Naive thymus-derived CD4-positive, alpha-beta T cell (primary cell): ENCODE data around the gene PRKAG2. TPM values are rescaled to one million over a fixed set of nuclear protein-coding genes. Genes with fewer than 3 reads are reported as not detected.

Source experiments
- ATAC-seq: fragments of 150-1000 bp; cut with Tn5 transposase; 2 replicates; pipeline ENCODE4 v1.10.0; 2021; ENCODE audit warnings: mild to moderate bottlenecking, moderate library complexity
- CTCF ChIA-PET: fragments of 350-600 bp; sonication (Branson Sonifier 250); formaldehyde crosslinking; loops from one replicate; lab custom pipeline; 2021; ENCODE audit warnings: antibody characterized with exemption; lab: Charles Lee
- POLR2A ChIA-PET: fragments of 350-600 bp; sonication (Branson Sonifier 250); formaldehyde crosslinking; loops from one replicate; lab custom pipeline; 2021; ENCODE audit warnings: antibody characterized with exemption, inconsistent platforms; lab: Charles Lee
- DNase-seq, 9 donors: peaks; one replicate each; pipeline versions ENCODE4 v3.0.0 to v3.0.0-alpha.2; 2020 to 2022; ENCODE audit warnings: mixed read lengths in 1 of 9
- H3K27ac ChIP-seq: one replicate; pipeline ENCODE4 v1.7.0; 2013; ENCODE audit warnings: mild to moderate bottlenecking, low read depth, low read length, moderate library complexity
- H3K27me3 ChIP-seq, 2 donors: one replicate each; pipeline ENCODE4 v1.7.0; 2013; ENCODE audit warnings: low read length in 2 of 2, mild to moderate bottlenecking in 2 of 2, moderate library complexity in 2 of 2; ENCODE audit not compliant: control insufficient read depth in 2 of 2, insufficient read depth in 2 of 2
- H3K36me3 ChIP-seq, 3 experiments: 1 replicate in 2 of 3; 2 replicates in 1 of 3; pipeline ENCODE4 v1.7.0; 2013; ENCODE audit warnings: low read length in 3 of 3, mild to moderate bottlenecking in 3 of 3, moderate library complexity in 1 of 3; ENCODE audit not compliant: insufficient read depth in 3 of 3, control insufficient read depth in 2 of 3
- H3K4me1 ChIP-seq, 2 donors: one replicate each; pipeline ENCODE4 v1.7.0; 2013; ENCODE audit warnings: low read length in 2 of 2, mild to moderate bottlenecking in 2 of 2, moderate library complexity in 1 of 2; ENCODE audit not compliant: control insufficient read depth in 2 of 2, insufficient read depth in 2 of 2
- H3K4me3 ChIP-seq: 2 replicates; pipeline ENCODE4 v1.7.0; 2013; ENCODE audit warnings: mild to moderate bottlenecking, low read length
- H3K9me3 ChIP-seq, 3 experiments: 1 replicate in 2 of 3; 2 replicates in 1 of 3; pipeline ENCODE4 v1.7.0; 2013; ENCODE audit warnings: low read length in 3 of 3; ENCODE audit not compliant: control insufficient read depth in 2 of 3
- H3K27ac Mint-ChIP-seq, 9 donors: one replicate each; pipeline ENCODE4 v1.8.0; 2020 to 2022; ENCODE audit warnings: mixed read lengths in 9 of 9, mild to moderate bottlenecking in 8 of 9, moderate library complexity in 5 of 9, inconsistent platforms in 2 of 9
- H3K27me3 Mint-ChIP-seq, 5 donors: one replicate each; pipeline ENCODE4 v1.8.0; 2021 to 2022; ENCODE audit warnings: mixed read lengths in 5 of 5, mild to moderate bottlenecking in 1 of 5
- H3K36me3 Mint-ChIP-seq, 5 donors: one replicate each; pipeline ENCODE4 v1.8.0; 2020 to 2022; ENCODE audit warnings: mixed read lengths in 5 of 5, mild to moderate bottlenecking in 3 of 5, inconsistent platforms in 1 of 5
- H3K4me1 Mint-ChIP-seq, 7 donors: one replicate each; pipeline ENCODE4 v1.8.0; 2020 to 2022; ENCODE audit warnings: mixed read lengths in 7 of 7, mild to moderate bottlenecking in 3 of 7, inconsistent platforms in 1 of 7
- H3K4me3 Mint-ChIP-seq, 10 donors: one replicate each; pipeline ENCODE4 v1.8.0; 2020 to 2022; ENCODE audit warnings: mild to moderate bottlenecking in 10 of 10, mixed read lengths in 10 of 10, moderate library complexity in 6 of 10, inconsistent platforms in 2 of 10
- H3K9me3 Mint-ChIP-seq, 11 donors: one replicate each; pipeline ENCODE4 v1.8.0; 2020 to 2022; ENCODE audit warnings: mixed read lengths in 11 of 11, mild to moderate bottlenecking in 4 of 11, inconsistent platforms in 1 of 11, moderate library complexity in 1 of 11
- intact Hi-C, 2 donors: fragments of 100-400 bp; cut with micrococcal nuclease; formaldehyde crosslinking; loops; one replicate each; pipeline ENCODE4 v1.15.1; 2023
- polyA plus RNA-seq, 2 donors: library from polyadenylated mRNA; unstranded; fragments of 300-500 nt; fragmentation: Illumina TruSeq; gene quantifications; one replicate each; pipeline ENCODE4 v1.2.3, GENCODE V29; 2021
- total RNA-seq, 6 experiments: library from RNA in 5 of 6; stranded (reverse) in 5 of 6; gene quantifications; 1 replicate in 5 of 6; 2 replicates in 1 of 6; pipeline ENCODE4 v1.2.3 and lab custom pipeline; 2021 to 2026

Gene PRKAG2
- total and polyA plus RNA-seq, 7 experiments from 2014 or later, result 15.0 to 74.4 (median 55.7) TPM

DNA sequence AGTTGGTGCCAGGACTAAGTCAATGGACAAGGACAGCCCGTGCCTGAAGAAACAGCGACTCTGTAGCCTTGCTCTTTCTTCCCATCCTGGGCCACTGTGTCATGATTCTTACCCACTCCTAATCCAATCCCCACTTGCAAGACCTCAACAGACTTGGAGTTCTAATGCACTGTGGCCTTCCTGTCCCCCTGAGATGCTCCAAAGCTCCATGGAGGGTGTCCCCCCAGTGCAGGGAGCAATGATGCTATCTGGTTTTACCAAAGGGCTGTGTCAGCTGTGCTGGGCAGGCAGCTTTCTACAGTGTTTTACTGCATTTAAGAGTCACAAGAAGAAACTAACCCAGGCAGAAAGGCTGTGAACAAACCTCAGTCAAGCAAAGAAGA is 108.1 kb downstream of the PRKAG2 start:
- peak overlapping the region; percentile 74 to 88 (median 81) for H3K4me3 Mint-ChIP-seq

DNA sequence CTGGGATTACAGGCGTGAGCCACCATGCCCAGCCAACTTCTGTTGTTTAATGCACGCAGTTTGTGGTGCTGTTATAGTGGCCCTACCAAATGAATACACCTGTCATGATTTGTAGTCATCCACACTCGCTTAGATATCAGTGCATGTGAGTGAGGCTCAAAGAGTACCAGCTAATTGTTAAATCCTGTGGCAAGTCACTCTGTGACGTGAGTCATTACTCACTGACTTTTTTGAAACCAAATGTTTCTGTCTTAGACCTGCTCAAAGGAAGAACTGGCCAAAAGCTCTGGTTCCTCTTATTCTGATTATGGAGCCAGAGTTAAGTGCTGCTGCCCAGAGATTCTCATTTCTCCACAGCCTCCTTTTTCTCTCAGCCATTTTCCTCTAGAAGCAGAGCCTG is 109.4 kb downstream of the PRKAG2 start:
- H3K27me3 ChIP-seq, result no peaks in the 10 kb centered on the region
- ATAC-seq (peak; percentile 26), DNase-seq (no peak)
- peaks cover 37 to 88% (median 75%) of the 10 kb centered on the region in 7 donors for H3K4me1 Mint-ChIP-seq
- peaks cover 33 to 43% of the 10 kb centered on the region in 2 donors for H3K4me1 ChIP-seq
- no peaks in the 10 kb centered on the region for H3K27me3 Mint-ChIP-seq
- H3K4me3 Mint-ChIP-seq, result peak overlapping the region in 8 of 10 donors; percentile 32 to 81 (median 66)
- no peak overlapping the region for H3K4me3 ChIP-seq
- peaks cover 0 to 9% (median 0%) of the 10 kb centered on the region in 11 donors for H3K9me3 Mint-ChIP-seq
- CTCF ChIA-PET, result interaction anchor here (1.3 to 6.1 kb wide), 3 partner anchors 9 to 15 kb away, joined by 4 to 43 read pairs (median 7); no protein-coding TSS in a partner anchor
- no peaks in the 10 kb centered on the region for H3K9me3 ChIP-seq
- H3K27ac Mint-ChIP-seq, result peak overlapping the region in 8 of 9 donors; percentile 88 to 96 (median 92)
- H3K36me3 Mint-ChIP-seq, result peaks cover 0 to 26% (median 5%) of the 10 kb centered on the region in 5 donors
- H3K27ac ChIP-seq, result peak overlapping the region; percentile 81
- H3K36me3 ChIP-seq, result peaks cover 0 to 6% (median 0%) of the 10 kb centered on the region in 3 experiments
- intact Hi-C loops, result loop anchor here in 1 of 2 donors (5.0 kb wide), 1 partner anchor 110 kb away; the partner anchor contains the start of gene PRKAG2
- POLR2A ChIA-PET, result interaction anchor here (0.7 to 1.9 kb wide), 3 partner anchors 9 to 135 kb away, joined by 3 to 4 read pairs (median 4); no protein-coding TSS in a partner anchor

More for the DNA sequence above, 108.1 kb downstream of the PRKAG2 start:
- Mint-ChIP-seq H3K9me3 (peaks cover 0 to 9% (median 0%) of the 10 kb centered on the region in 11 donors), H3K4me1 (peaks cover 37 to 83% (median 78%) of the 10 kb centered on the region in 7 donors), H3K27me3 (no peaks in the 10 kb centered on the region), H3K36me3 (peaks cover 0 to 22% (median 7%) of the 10 kb centered on the region in 5 donors), H3K27ac (peak overlapping the region; percentile 88 to 96 (median 93))
- intact Hi-C loops, result loop anchor here (1.0 to 5.0 kb wide), 5 partner anchors 9 to 248 kb away; partner anchors contain the start of gene PRKAG2 (in 1 of the 2)
- no peak for ATAC-seq
- ChIA-PET CTCF (interaction anchor here (6.1 kb wide), 1 partner anchor 14 kb away, joined by 43 read pairs; no protein-coding TSS in a partner anchor), POLR2A (interaction anchor here (0.6 to 1.9 kb wide), 3 partner anchors 108 to 776 kb away, joined by 3 to 4 read pairs (median 4); partner anchors contain the start of gene PRKAG2)
- peaks cover 33 to 43% of the 10 kb centered on the region in 2 donors for H3K4me1 ChIP-seq
- H3K27me3 ChIP-seq, result no peaks in the 10 kb centered on the region
- H3K27ac ChIP-seq, result peak overlapping the region; percentile 81
- peaks cover 0 to 6% (median 0%) of the 10 kb centered on the region in 3 experiments for H3K36me3 ChIP-seq
- H3K4me3 ChIP-seq, result peak overlapping the region; percentile 52
- no peak for DNase-seq
- no peaks in the 10 kb centered on the region for H3K9me3 ChIP-seq

DNA sequence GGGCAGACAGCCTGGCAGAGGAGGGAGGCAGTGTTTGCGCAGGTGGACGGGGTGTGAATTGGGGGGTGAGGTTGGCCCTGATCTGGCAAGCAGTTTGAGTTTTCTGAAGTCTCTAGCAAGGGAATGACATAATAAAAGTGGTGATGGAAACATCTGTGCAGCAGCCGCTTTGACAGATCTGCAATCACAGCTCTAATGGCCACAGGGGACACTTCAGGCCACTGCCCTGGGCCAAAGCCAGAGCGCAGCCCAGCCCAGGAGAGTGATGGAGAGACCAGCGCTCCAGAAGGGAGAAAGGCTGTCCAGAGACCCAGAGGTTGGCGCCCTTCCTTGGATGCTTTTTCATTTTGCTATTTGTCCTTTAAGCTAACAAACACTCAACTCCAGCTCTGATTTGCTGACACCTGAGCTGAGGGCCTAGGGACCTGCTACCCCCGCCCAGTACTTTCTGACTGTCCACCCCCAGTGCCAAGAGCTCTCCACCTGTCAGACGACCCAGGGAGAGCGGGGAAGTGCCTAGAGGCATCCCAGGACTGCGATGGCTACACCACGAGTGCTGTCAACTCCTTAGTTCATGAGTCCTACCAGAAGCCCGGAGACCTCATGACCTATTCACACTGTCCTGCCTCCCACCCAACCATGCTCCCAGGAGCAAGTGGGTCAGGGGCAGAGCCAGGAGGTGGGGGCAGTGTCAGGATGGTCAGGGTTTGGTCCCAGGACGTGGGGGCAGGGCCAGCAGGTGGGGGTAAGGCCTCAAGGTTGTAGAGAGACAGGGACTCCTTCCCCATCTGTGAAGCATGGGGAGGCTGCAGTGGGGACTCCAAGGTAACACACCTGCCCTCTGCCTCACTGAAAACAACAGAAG is 112.6 kb downstream of the PRKAG2 start:
- Histone ChIP-seq H3K36me3 (peaks cover 0 to 6% (median 0%) of the 10 kb centered on the region in 3 experiments), H3K4me3 (no peak overlapping the region), H3K27me3 (no peaks in the 10 kb centered on the region), H3K27ac (no peak overlapping the region), H3K4me1 (peaks cover 20 to 30% of the 10 kb centered on the region in 2 donors), H3K9me3 (no peaks in the 10 kb centered on the region)
- Mint-ChIP-seq H3K27ac (peak overlapping the region in 5 of 9 donors; percentile 26 to 92 (median 73)), H3K4me3 (no peak overlapping the region), H3K27me3 (no peaks in the 10 kb centered on the region), H3K9me3 (peaks cover 0 to 9% (median 0%) of the 10 kb centered on the region in 11 donors), H3K4me1 (peaks cover 19 to 68% (median 51%) of the 10 kb centered on the region in 7 donors), H3K36me3 (peaks cover 0 to 16% (median 5%) of the 10 kb centered on the region in 5 donors)
- ATAC-seq (no peak), DNase-seq (no peak)
- intact Hi-C loops, result no loop called here
- ChIA-PET POLR2A (interaction anchor here (0.6 kb wide), 1 partner anchor 305 kb away, joined by 3 read pairs; no protein-coding TSS in a partner anchor), CTCF (no interaction called here)

DNA sequence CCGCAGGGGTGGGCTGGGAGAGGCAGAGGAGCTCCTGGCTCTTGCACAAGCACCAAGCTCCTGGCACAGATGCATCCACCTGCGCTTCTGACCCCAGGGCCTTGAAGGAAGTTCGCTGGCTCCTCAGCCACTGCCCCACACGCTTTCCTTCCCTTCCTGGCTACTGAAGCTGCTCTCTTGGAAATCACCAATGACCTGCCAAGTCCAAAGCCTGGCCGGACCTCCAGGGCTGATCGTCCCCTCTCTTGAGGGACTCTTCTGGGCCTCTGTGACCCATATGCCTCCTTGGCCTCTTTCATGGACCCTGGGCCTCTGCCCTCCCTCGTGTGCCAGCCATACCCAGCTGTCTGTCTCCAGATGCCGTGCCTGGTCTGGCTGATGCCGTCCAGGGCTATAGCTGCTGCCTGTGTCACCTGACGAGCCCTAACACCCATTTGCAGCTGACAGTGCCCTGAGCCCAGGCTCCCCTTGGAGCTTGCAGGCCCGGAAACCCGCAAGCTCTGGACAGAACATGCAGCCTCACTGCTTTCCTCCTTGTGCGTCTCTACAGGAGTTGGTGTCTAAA is 113.4 kb downstream of the PRKAG2 start:
- Histone ChIP-seq H3K4me3 (no peak overlapping the region), H3K4me1 (peaks cover 13 to 28% of the 10 kb centered on the region in 2 donors), H3K27ac (no peak overlapping the region), H3K36me3 (peaks cover 0 to 6% (median 0%) of the 10 kb centered on the region in 3 experiments), H3K27me3 (no peaks in the 10 kb centered on the region), H3K9me3 (no peaks in the 10 kb centered on the region)
- no peak for ATAC-seq
- H3K9me3 Mint-ChIP-seq, result peaks cover 0 to 9% (median 0%) of the 10 kb centered on the region in 11 donors
- CTCF ChIA-PET, result interaction anchor here (0.7 kb wide), 1 partner anchor 10 kb away, joined by 4 read pairs; no protein-coding TSS in a partner anchor
- no peak overlapping the region for H3K4me3 Mint-ChIP-seq
- intact Hi-C loops, result no loop called here
- H3K27me3 Mint-ChIP-seq, result no peaks in the 10 kb centered on the region
- peaks cover 12 to 65% (median 48%) of the 10 kb centered on the region in 7 donors for H3K4me1 Mint-ChIP-seq
- POLR2A ChIA-PET, result no interaction called here
- DNase-seq, result no peak
- peaks cover 0 to 18% (median 5%) of the 10 kb centered on the region in 5 donors for H3K36me3 Mint-ChIP-seq
- H3K27ac Mint-ChIP-seq, result peak overlapping the region in 2 of 9 donors; percentile 26 to 59

DNA sequence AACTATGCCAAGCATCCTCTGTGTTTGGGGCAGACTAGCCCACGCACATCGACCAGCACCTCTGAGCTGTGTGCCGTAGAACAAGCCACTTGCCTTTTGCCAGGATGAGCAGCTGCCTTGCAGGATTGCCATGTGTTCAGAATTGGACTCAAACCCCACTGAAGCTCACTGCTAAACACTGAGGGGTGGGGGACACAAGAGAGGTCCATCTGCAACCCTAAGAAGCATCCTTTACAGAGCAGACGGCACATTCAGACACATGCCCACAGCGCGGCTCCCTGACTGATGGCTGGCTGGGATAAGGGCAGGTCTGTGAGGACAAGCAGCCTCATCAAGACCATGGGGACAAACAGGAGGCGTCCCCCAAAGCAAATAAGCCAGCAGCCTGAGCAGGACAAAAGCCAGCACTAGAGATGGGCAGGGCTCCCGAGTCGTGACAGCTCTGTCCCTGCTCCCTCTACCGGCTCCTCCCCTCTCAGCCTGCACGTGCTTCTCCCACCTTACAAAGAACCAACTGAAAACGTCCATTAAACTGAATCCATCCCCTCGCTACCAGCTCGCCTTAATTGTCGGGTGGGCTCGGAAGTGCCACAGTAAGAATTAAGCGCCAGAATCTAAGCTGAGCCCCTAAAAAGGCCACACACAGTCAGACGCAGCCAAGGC is 114.2 kb downstream of the PRKAG2 start:
- peaks cover 4 to 65% (median 40%) of the 10 kb centered on the region in 7 donors for H3K4me1 Mint-ChIP-seq
- POLR2A ChIA-PET, result no interaction called here

More for the DNA sequence above, 114.2 kb downstream of the PRKAG2 start:
- Mint-ChIP-seq H3K4me3 (no peak overlapping the region), H3K27ac (peak overlapping the region in 2 of 9 donors; percentile 21 to 28), H3K36me3 (peaks cover 0 to 20% (median 5%) of the 10 kb centered on the region in 5 donors), H3K9me3 (peaks cover 0 to 9% (median 0%) of the 10 kb centered on the region in 11 donors), H3K27me3 (no peaks in the 10 kb centered on the region)
- no peak for DNase-seq
- H3K36me3 ChIP-seq, result peaks cover 0 to 6% (median 0%) of the 10 kb centered on the region in 3 experiments
- peaks cover 5 to 20% of the 10 kb centered on the region in 2 donors for H3K4me1 ChIP-seq
- no peak overlapping the region for H3K27ac ChIP-seq
- H3K27me3 ChIP-seq, result no peaks in the 10 kb centered on the region
- CTCF ChIA-PET, result no interaction called here
- H3K4me3 ChIP-seq, result no peak overlapping the region
- ATAC-seq, result no peak
- intact Hi-C loops, result no loop called here
- H3K9me3 ChIP-seq, result no peaks in the 10 kb centered on the region
